NCI-H1436 treated with DMSO at 0.1 percent for 48 hours (cell line): ENCODE measurements around the gene FER.
"Not testable (repeated sequence)": the region's sequence is repeated elsewhere in the genome, so short reads cannot be mapped to it uniquely, and the experiment has no call there.

ENCODE experiments used
- DNase-seq: peaks from one replicate; lab custom pipeline; 2025; lab: John Stamatoyannopoulos, UW

FER gene

DNA sequence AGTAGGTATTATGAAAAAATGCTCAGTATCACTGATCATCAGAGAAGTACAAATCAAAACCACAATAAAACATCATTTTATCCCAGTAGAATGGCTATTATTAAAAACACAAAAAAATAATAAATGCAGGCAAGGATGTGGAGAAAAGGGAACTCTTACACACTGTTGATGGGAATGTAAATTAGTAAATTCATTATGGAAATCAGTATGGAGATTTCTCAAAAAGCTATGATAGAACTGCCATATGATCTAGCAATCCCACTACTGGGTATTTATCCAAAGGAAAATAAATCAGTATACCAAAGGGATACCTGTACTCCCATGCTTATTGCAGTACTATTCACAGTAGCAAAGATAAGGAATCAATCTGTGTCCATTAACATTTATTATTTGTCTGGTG is 209.6 kb downstream of the FER start:
- no peak for DNase-seq

DNA sequence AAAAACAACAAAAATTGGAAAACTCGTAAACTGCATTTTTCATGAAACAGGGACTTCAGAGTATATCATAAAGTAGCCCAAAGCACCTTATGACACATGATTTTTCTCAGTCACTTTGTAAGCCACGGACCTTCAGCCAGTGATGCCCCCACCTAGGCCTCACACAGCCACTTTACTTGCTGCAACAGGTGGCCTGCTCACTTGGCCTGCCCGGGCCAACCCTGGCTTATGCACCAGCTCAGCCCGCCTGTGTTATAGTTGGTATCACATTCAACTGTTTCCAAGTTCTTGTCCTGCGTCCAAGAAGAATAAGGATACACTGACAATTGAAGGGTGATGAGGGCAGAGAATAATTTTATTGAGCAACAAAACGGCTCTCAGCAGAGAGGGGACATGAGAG is 219.2 kb downstream of the FER start:
- no peak for DNase-seq

DNA sequence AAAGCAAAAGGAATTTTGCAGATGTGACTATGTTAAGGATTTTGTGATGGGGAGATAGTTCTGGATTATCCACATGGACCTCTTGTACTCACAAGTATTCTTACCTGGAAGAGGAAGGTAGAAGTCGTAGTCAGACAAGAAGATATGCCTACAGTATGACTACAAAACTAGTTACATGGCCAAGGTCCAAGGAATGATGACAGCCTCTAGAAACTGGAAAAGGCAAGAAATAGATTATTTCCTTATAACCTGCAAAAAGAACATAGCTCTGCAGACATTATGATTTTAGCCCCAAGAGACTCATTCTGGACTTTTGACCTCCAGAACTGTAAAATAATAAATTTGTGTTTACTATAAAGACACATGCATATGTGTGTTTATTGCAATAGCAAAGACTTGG is 226.9 kb downstream of the FER start:
- DNase-seq, result no peak

DNA sequence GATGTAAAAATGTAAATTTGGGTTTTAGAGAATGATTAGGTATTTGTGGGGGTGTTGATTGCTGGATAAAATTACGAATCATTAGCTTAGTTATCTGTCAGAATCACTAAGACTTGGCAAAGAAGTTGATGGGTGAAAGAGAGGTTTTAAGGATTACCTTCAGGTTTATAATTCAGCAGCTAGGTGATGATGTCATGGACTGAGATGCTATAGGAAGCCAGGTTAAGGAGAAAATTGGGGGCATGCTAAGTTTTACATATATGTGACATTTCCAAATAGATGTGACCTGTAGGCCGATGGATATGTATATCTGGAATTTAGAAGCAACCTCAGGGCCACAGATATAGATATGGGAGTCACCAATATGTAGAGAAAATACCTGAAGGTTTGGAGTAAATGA is 228.0 kb downstream of the FER start:
- no peak for DNase-seq

DNA sequence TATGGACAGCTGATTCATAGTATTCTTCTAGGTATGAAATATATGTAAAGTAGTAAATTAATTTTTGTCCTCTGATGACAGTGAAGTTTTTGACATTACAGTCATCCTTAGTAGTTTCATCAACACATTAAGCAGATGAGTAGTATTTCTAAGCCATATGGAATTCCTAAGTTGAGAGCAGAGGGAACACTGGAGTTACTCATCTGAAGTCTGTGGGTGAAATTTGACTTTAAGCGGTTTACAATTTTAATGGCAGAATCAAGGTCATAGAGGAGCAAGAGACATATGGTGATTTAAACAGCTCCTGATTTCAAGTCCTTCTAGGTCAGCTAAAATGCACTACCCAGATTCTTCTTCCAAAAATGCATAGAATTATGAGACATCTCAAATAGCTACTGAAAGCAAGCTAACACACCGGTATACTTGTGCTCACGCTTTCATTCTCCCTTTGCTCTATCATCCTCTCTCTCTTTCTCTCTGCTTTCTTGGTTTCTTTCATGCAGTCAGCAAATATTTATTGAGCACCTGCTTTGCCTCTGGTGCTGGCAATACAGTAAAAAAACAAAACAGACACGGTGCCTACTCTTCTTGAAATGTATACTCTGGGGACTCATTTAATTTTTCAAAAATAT is 235.9 kb downstream of the FER start:
- DNase-seq, result no peak

DNA sequence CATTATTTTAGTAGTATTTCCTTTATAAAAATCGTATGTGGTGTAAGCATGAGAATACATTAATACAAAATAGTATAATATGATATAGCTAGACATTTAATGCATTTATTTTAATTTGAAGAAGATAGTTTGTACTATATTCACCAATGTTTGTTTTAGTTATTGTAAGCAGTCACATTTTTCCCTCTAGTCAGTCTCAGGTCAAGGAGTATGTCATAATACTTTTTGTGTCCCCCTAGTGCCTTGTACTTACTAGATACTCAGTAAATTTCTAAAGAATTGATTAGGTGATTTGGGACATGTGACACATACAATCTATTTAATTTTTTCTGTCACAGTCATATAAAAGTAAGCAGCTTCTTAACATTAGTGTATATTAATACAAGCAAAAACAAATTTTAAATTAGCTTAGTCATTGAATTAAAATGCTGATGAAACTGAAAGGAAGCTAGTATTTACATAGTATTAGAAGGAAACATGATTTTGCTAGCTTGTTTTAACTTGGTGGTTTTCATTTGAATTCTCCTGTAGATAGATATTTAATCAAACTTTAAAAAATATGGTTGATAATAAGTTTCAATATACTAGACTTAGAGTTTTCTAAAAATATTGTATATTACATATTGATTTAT is 242.2 kb downstream of the FER start:
- no peak for DNase-seq

DNA sequence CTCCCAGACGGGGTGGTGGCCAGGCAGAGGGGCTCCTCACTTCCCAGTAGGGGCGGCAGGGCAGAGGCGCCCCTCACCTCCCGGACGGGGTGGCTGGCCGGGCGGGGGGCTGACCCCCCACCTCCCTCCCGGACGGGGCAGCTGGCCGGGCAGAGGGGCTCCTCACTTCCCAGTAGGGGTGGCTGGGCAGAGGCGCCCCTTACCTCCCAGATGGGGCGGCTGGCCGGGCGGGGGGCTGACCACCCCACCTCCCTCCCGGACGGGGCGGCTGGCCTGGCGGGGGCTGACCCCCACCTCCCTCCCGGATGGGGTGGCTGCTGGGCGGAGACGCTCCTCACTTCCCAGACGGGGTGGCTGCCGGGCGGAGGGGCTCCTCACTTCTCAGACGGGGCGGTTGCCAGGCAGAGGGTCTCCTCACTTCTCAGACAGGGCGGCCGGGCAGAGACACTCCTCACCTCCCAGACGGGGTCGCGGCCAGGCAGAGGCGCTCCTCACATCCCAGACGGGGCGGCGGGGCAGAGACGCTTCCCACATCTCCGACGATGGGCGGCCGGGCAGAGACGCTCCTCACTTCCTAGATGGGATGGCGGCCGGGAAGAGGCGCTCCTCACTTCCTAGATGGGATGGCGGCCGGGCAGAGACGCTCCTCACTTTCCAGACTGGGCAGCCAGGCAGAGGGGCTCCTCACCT is 244.8 kb downstream of the FER start:
- not testable (repeated sequence) for DNase-seq

DNA sequence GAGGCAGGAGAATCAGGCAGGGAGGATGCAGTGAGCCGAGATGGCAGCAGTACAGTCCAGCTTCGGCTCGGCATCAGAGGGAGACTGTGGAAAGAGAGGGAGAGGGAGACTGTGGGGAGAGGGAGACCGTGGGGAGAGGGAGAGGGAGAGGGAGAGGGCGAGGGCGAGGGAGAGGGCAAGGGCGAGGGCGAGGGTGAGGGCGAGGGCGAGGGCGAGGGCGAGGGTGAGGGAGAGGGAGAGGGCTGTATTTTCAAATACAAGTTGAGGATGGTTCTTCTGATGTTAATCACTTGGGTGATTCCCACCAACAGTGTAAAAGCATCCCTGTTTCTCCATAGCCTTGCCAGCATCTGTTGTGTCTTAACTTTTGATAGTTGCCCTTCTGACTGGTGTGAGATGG is 245.7 kb downstream of the FER start:
- not testable (repeated sequence) for DNase-seq

DNA sequence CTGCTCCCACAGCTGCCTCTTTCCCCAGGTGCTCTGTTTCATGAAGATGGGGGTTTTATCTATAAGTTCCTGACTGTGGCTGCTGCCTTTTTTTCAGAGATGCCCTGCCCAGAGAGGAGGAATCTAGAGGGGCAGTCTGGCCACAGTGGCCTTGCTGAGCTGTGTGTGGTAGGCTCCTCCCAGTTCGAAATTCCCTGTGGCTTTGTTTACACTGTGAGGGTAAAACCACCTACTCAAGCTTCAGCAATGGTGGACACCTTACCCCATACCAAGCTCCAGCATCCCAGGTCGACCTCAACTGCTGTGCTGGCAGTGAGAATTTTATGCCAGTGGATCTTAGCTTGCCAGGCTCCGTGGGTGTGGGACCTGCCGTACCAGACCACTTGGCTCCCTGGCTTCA is 250.0 kb downstream of the FER start:
- DNase-seq, result no peak

DNA sequence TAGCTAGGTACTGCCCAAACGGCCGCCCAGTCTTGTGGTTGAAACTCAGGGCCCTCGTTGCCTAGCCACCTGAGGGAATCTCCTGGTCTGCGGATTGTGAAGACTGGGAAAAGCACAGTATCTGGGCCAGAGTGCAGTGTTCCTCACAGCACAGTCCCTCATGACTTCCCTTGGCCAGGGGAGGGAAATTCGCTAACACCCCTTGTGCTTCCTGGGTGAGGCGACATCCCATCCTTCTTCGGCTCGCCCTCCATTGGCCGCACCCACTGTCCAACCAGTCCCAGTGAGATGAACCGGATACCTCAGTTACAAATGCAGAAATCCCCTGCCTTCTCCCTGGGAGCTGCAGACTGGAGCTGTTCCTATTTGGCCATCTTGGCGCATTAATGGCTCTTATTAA is 250.5 kb downstream of the FER start:
- no peak for DNase-seq

DNA sequence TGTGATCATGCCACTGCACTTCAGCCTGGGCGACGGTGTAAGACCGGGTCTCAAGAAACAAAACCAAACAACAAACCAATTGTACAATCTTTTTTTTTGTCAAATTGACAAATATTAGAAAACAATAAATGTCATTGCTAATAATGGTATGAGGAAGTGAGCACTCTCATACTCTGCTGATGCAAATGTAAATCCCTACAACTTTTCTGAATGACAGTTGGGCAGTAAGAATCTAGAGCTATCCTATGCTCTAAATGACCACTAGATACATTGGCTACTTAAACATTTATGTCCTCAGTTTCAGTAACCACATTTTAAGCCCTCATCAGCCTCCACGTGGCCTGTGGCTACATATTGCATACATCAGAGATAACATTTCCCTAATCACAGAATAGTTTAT is 256.2 kb downstream of the FER start:
- DNase-seq, result no peak

DNA sequence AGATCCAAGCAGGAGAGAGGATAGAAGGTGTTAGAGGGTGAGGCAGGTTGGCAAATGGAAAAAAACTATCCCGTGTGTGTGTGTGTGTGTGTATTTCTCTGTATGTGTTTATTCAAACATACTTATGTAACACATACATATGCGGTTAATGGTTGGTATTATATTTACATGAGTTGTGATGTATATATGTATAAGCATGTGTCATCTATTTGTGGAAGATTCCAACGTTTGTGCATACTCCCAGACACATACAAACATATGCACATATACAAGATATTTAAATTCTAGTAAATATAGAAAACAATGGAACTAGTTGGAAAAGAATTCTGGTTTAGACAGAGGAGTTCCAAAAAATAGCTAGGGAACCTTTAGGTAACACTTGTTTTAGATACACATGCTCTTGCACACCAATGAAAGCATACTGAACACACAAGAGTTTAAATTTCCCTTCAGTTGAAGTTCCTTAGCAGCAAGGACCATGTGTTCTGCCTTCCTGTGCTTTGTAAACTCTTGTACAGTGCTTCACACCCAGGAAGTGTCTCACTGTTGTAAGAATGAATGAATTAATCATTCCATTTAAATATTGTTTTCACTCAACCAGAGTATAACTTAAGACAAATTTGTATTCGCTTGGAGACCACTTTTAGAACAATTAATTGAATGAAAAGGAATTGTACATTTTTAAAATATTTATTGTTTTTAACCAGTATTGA is 257.8 kb downstream of the FER start:
- DNase-seq, result no peak

DNA sequence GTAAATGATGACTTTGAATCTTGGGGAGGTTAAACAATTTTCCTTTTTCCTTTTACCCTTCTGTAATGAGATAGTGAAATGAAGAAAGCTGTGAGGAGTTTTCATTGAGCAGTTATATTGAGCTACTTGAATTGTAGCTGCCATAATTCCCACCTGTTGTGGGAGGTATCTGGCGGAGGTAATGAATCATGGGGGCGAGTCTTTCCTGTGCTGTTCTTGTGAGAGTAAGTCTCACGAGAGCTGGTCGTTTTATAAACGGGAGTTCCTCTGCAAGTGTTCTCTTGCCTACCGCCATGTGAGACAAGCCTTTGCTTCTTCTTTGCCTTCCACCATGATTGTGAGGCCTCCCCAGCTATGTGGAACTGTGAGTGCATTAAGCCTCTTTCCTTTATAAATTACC is 258.4 kb downstream of the FER start:
- DNase-seq, result no peak

DNA sequence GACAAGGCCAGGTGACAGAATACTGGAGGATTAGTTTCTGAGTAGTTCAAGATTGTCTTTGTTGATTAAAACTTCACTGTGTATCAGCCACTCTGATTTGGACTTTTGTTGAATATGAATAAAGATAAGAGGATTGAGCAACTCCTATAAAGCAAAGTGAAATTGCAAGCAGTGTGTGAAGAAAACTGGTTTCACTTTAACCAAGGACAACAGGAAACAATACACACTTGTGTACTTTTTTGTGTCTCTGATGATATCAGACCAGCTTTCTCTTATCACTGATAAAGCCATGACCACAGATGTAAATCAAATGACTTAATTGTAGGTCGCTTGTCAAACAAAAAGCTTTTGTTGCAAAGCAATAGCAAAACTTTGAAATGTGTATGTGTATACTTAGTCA is 268.6 kb downstream of the FER start:
- no peak for DNase-seq

DNA sequence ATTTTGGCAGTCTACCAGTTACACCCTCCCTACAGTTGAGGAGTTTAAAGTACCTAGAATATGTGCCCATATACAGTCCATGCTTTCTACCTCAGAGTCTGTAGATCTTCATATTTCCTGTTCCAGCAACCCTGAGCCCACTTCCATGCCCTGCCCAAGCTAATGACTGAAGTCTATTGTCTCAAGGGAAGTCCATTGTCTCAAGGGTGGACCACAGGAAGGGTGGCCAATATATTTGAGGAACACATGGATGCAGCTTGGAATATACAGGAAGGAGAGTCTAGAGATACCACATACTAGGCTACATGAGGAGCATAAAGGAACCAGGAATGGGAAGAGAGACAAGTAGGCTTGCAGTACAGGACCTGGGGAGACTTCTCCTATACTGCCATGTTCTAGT is 274.4 kb downstream of the FER start:
- no peak for DNase-seq

DNA sequence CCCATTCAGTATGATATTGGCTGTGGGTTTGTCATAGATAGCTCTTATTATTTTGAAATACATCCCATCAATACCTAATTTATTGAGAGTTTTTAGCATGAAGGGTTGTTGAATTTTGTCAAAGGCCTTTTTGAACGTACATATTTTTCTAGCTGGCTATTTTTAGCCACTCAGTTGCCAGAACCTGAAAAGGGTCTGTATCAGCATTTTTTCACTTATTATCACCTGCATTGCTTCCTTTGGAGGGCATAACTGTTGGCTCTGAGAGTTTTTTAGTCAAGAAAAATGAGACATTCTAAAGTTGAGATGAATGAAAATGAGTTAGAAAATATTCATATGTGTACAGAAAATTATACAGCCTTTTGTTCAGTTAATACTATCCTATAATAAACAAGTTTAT is 278.0 kb downstream of the FER start:
- DNase-seq, result not testable (repeated sequence)

DNA sequence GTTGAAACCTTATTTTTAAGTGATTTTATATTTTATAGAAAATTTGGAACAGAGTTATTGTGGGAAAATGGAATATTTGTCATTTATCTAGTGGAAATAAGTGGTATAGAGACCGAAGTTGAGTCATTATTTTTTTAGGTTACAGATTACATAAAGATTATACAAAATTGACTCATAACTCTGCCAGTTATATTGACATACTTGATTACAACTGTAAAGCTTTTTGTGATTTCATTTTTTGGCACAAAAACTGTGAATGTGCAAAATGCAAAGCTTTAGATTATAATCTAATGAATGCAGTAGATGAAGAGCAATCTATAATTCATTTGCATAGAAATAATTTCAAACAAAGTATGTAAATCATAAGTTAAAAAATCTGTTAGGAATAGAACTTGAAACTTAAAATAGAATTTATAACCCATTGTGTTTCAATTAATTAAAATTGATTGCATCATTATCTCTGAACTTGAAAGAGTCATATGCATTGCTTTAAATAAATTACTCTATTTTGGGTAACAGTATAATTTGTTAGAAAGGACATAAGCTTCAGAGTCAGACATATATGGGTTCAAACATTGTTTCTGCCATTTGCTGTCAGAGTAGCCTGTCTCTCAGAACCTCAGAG is 280.4 kb downstream of the FER start:
- DNase-seq, result no peak

DNA sequence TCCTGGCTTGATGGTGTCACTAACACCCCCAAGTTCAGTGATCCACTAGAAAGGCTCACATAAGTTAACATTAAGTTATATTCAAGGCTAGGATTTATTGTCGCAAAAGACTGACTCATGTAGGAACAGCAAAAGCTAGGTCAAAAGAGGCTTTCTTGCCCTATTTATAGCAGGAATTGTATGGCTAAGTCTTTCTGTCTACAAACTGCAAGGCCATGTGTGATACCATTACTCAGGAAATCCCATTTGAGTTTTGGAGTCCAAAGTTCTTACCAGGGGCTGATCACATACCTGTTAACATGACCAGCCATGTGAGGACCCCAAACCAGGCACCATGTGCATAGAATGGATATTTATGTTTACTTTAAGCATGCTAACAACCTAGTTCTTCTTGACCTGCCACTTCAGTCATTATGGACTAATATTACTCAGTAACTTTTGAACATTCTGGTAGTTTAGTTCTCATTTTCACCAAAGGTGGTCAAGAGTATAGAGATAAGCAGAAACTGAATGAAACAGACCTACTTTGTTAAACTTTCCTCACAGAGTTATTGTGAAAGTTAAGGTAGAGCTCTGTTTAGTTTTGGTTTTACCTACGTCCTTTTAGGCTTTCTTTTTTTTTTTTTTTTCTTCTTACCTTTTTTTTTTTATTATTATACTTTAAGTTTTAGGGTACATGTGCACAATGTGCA is 281.1 kb downstream of the FER start:
- no peak for DNase-seq

DNA sequence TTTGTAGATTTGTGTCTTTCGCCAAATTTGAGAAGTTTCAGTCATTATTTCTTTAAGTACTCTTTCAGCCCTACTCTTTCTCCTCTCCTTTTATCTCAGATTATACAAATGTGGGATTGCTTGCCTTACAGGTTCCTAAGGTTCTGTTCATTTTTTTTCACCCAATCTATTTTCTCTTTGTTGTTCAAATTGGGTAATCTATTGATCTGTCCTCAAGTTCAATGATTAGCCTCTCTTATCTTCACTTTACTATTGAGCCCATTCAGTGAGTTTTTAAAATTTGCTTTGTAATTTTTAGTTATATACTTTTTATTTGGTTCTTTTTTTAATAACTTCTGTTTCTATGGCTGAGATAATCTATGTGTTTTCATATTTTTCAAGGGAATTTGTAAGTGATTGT is 282.1 kb downstream of the FER start:
- DNase-seq, result no peak

DNA sequence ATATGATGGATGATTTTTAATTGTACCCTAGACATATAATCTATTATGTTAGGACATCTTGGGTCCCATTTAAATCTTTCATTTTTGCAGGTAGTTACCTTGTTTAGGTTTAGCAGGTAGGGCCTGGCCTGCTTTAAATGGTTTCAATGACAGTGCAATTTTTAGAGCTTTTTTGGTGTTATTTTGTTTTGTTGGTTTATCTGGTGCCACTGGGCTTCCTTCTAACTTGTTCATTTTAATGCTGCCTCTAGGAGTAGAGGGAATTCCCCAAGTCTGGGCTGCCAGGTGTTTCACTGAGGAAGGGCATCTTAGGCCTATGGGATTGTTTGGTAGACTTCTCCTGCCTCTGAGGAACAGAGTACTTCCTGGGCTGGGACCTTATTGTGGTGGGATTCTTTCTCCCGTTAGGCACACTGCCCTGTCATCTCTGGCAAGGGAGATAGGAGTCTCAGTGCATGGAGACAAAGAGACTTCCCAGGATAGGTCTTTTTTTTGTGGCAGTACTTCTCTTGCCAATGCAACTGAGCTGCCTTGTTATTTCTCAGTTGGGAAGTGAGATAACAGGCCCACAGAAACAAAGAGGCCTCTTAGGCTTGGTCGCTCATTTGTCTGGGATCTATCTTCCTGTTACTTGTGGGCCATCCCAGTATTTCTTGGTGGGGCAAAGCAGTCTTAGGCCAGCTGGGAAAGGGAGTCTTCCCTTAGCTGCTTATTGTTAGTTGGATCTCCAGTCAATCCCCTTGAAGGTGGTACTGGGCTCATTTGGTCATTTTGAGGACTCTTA is 282.9 kb downstream of the FER start:
- DNase-seq, result no peak

DNA sequence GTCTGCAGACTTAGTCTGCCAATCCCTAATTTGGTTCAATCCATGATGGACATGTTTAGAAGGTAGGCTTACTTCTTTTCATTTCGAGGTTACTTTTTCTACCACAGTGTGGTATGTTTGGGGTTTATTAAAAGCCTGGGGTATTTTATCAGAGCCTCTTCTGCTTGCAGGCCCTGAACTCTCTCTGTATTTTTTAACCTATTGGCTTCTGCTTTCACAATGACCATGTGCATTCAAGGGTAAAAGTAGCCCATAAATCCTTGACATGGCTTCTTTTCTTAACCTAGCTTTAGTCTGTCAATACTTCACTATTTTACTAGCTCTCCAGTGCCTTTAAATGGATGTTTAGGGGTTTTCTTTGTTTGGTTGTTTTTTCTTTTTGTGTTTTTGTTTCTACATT is 286.6 kb downstream of the FER start:
- no peak for DNase-seq
